Ovary (tissue), 9 donors: ENCODE results near the gene MRPL18. TPM values are rescaled to one million over a fixed set of nuclear protein-coding genes. Genes with fewer than 3 reads are reported as not detected.

ENCODE experiments used
- DNase-seq, 5 donors: peaks; one replicate each; pipeline ENCODE4 v3.0.0-alpha.2; 2019 to 2020
- H3K27ac ChIP-seq, 2 donors: fragments of 200-600 bp; one replicate each; pipeline versions ENCODE4 v1.5.1 to v1.8.0; 2019 to 2022
- H3K27me3 ChIP-seq: fragments of 200-600 bp; one replicate; pipeline ENCODE4 v1.8.0; 2022
- H3K36me3 ChIP-seq: fragments of 200-600 bp; sonication (generic); one replicate; pipeline ENCODE4 v1.5.1; 2019
- H3K4me1 ChIP-seq: one replicate; pipeline ENCODE4 v1.8.1; 2013; ENCODE audit warnings: mild to moderate bottlenecking, moderate library complexity; ENCODE audit not compliant: insufficient read depth
- H3K4me3 ChIP-seq: fragments of 200-600 bp; sonication (generic); one replicate; pipeline ENCODE4 v1.5.1; 2017
- H3K9me3 ChIP-seq, 2 donors: fragments of 200-600 bp in 1 of 2; sonication (generic) in 1 of 2; one replicate each; pipeline versions ENCODE4 v1.5.1 to v1.8.1; 2013 to 2019; ENCODE audit warnings: mild to moderate bottlenecking in 1 of 2, moderate library complexity in 1 of 2
- CTCF ChIP-seq, 3 donors: fragments of 450-650 bp in 2 of 3; fragments of 200-600 bp in 1 of 3; IDR thresholded peaks; one replicate each; pipeline versions ENCODE4 v1.5.1 to v1.8.0; 2016 to 2022; ENCODE audit warnings: antibody characterized with exemption in 3 of 3, mild to moderate bottlenecking in 1 of 3
- EP300 ChIP-seq: sonication (generic); formaldehyde crosslinking; IDR thresholded peaks from one replicate; pipeline ENCODE4 v1.6.1; 2017; ENCODE audit warnings: antibody characterized with exemption
- POLR2A ChIP-seq: fragments of 450-650 bp; IDR thresholded peaks from one replicate; pipeline ENCODE4 v1.6.1; 2017; ENCODE audit warnings: antibody characterized with exemption, mild to moderate bottlenecking, moderate library complexity
- WGBS, 3 donors: extraction: QIAGEN DNeasy Blood & Tissue Kit in 1 of 3; methylation state at CpG; one replicate each; pipeline versions ENCODE4 v1.1.5 to v1.1.7; 2013 to 2017; 5-methylcytosine and 5-hydroxymethylcytosine counted together
- intact Hi-C, 4 donors: fragments of 100-400 bp; cut with DNase I; formaldehyde crosslinking; loops; one replicate each; pipeline versions ENCODE4 v1.11.0 to v1.15.1; 2022 to 2023
- polyA plus RNA-seq, 2 donors: library from polyadenylated mRNA; stranded (reverse); fragments of 200-250 nt in 1 of 2; fragments of 350-450 nt in 1 of 2; fragmentation: Illumina TruSeq in 1 of 2; extraction: RNeasy Lipid Tissue Mini Kit (QIAGEN cat#74804) in 1 of 2; gene quantifications; one replicate each; pipeline ENCODE4 v1.2.3, GENCODE V29; 2013 to 2014
- total RNA-seq, 7 donors: library from RNA; depleted of rRNA in 2 of 7; stranded (reverse); fragments of >200 nt in 2 of 7; fragmentation: NEBNext Ultra II Directional in 3 of 7; extraction: Animal tissue kit (Norgen Biotek cat#: 25700) in 3 of 7; gene quantifications; one replicate each; pipeline versions ENCODE4 v1.1.0 to v1.2.4, GENCODE V29; 2016 to 2023
- donor health status: DM: no; HTN: no; CAD: no; lungs with moderate emphysema.
- donor health status: DM: no; HTN: no; CAD: no.
- donor health status: Bipolar disorder and iron deficiency.
- donor health status: DM: yes; HTN: yes; CAD: no.
- donor health status: DM: no; HTN: no; CAD: no.
- donor health status: DM: yes; HTN: yes; CAD: no.

MRPL18 gene
- total and polyA plus RNA-seq, 9 donors = 51.0 to 112 (median 57.5) TPM

- Histone ChIP-seq H3K27ac (peak overlapping the region; percentile 98 to 100), H3K27me3 (no peaks in the 10 kb centered on the region), H3K4me1 (peaks cover 12% of the 10 kb centered on the region), H3K36me3 (no peaks in the 10 kb centered on the region), H3K9me3 (no peaks in the 10 kb centered on the region), H3K4me3 (peak overlapping the region; percentile 86)
- peak in 3 of 5 donors; percentile 27 to 41 (median 38) for DNase-seq
- 2 to 13% (median 2%) methylated on average over 41 to 45 of the region's 45 CpGs for WGBS, 3 donors
- TF ChIP-seq CTCF (IDR thresholded peaks at IDR 0.05) (no peak), EP300 (no peak), POLR2A (no peak)
- intact Hi-C loops = loop anchor here in 1 of 4 donors (5.0 kb wide), 1 partner anchor 69 kb away; the partner anchor contains the start of gene SOD2
Measured at GRCh38 chr6:159761129-159761872, 29.0 kb upstream of the MRPL18 start.

- Histone ChIP-seq H3K4me3 (peak within 1 kb of the TSS; percentile 86), H3K9me3 (no peaks in the 10 kb centered on the region), H3K4me1 (peaks cover 12% of the 10 kb centered on the region), H3K27ac (peak within 1 kb of the TSS; percentile 98 to 100), H3K36me3 (no peaks in the 10 kb centered on the region), H3K27me3 (no peaks in the 10 kb centered on the region)
- 0 to 1% (median 0%) methylated on average over 56 to 76 of the region's 76 CpGs for WGBS, 3 donors
- TF ChIP-seq EP300 (peak; percentile 36), POLR2A (peak; percentile 69), CTCF (IDR thresholded peaks at IDR 0.05) (peak in 1 of 3 donors; percentile 33)
- intact Hi-C loops = loop anchor here in 2 of 4 donors (2.0 to 5.0 kb wide), 2 partner anchors 27 to 70 kb away; partner anchors contain the start of genes SOD2 (in 1 of the 2) and TCP1 (in 1 of the 2)
- peak; percentile 95 to 97 (median 96) for DNase-seq
Measured at GRCh38 chr6:159761873-159762680, 28.2 kb upstream of the MRPL18 start, which contains the start of gene ACAT2. Gene ACAT2, plus strand, starts transcription at chr6:159762045. Its CDS starts 43 bp downstream, at chr6:159762088.

GRCh38 chr6:159762681-159763293 is 27.5 kb upstream of the MRPL18 start:
- intact Hi-C loops = loop anchor here in 2 of 4 donors (2.0 to 5.0 kb wide), 2 partner anchors 26 to 70 kb away; partner anchors contain the start of genes SOD2 (in 1 of the 2) and TCP1 (in 1 of the 2)
- H3K4me3 ChIP-seq = peak overlapping the region; percentile 86
- H3K27ac ChIP-seq = peak overlapping the region; percentile 98 to 100
- H3K36me3 ChIP-seq = no peaks in the 10 kb centered on the region
- no peak for TF ChIP-seq CTCF (IDR thresholded peaks at IDR 0.05)
- TF ChIP-seq EP300 = no peak
- no peak for TF ChIP-seq POLR2A
- WGBS, 3 donors = 11 to 15% (median 12%) methylated on average over 16 of the region's 16 CpGs
- peak in 2 of 5 donors; percentile 35 to 53 for DNase-seq
- H3K4me1 ChIP-seq = peaks cover 12% of the 10 kb centered on the region
- no peaks in the 10 kb centered on the region for H3K9me3 ChIP-seq
- H3K27me3 ChIP-seq = no peaks in the 10 kb centered on the region

GRCh38 chr6:159766906-159767305 is 23.4 kb upstream of the MRPL18 start:
- no peaks in the 10 kb centered on the region for H3K9me3 ChIP-seq
- H3K27ac ChIP-seq = no peak overlapping the region
- no peak for DNase-seq
- H3K27me3 ChIP-seq = no peaks in the 10 kb centered on the region
- no peak overlapping the region for H3K4me3 ChIP-seq
- H3K4me1 ChIP-seq = peaks cover 9% of the 10 kb centered on the region
- intact Hi-C loops = no loop called here
- no peak for TF ChIP-seq CTCF (IDR thresholded peaks at IDR 0.05)
- no peak for TF ChIP-seq POLR2A
- TF ChIP-seq EP300 = no peak
- no peaks in the 10 kb centered on the region for H3K36me3 ChIP-seq
